Measurements from ENCODE around the gene MTMR3.
A peak's percentile ranks its signal among the peaks of the same experiment; 100 is the strongest.

MTMR3 gene

GRCh38 chr22:30015846-30016245 lies 132.9 kb downstream of the MTMR3 start:
- Histone ChIP-seq H2BK15ac (ENCODE audit: low read depth, poor library complexity, severe bottlenecking) (no peak overlapping the region), H2AK5ac (ENCODE audit: low read length, severe bottlenecking) (no peak overlapping the region), H4K8ac (ENCODE audit: low read length) (no peak overlapping the region), H3K18ac (ENCODE audit: low read depth in 1 of 2, low read length in 2 of 2) (peak overlapping the region in 1 of 2 experiments; percentile 14), H3K27ac (ENCODE audit: low read length, poor library complexity, severe bottlenecking) (peak overlapping the region; percentile 28), H2AFZ (ENCODE audit: low read depth, low read length) (no peak overlapping the region), H3K27me3 (ENCODE audit: control insufficient read depth in 1 of 2, insufficient read depth in 1 of 2, low read length in 2 of 2) (no peaks in the 10 kb centered on the region), H3K4me2 (ENCODE audit: low read length, poor library complexity, severe bottlenecking) (no peak overlapping the region), H3K4me3 (ENCODE audit: insufficient read depth in 1 of 2, low read depth in 1 of 2, low read length in 2 of 2) (no peak overlapping the region), H2BK12ac (ENCODE audit: low read length in 2 of 2) (no peak overlapping the region), H3K23ac (ENCODE audit: low read length in 2 of 2) (peak overlapping the region in 1 of 2 experiments; percentile 74), H3K9me3 (ENCODE audit: control insufficient read depth, low read length) (no peaks in the 10 kb centered on the region), H3K14ac (ENCODE audit: low read length in 2 of 2) (no peak overlapping the region), H3K79me1 (replicated peaks; ENCODE audit: low read length, poor library complexity, severe bottlenecking) (peaks cover 15% of the 10 kb centered on the region), H4K91ac (ENCODE audit: low read length) (no peak overlapping the region), H2BK5ac (ENCODE audit: low read depth, low read length, poor library complexity, severe bottlenecking) (no peak overlapping the region), H2BK120ac (ENCODE audit: low read depth, low read length) (no peak overlapping the region), H3K4me1 (ENCODE audit: control insufficient read depth, insufficient read depth, low read depth, low read length) (peaks cover 11% of the 10 kb centered on the region), H3K4ac (ENCODE audit: low read depth in 1 of 2, low read length in 2 of 2) (no peak overlapping the region), H3K36me3 (ENCODE audit: control insufficient read depth in 1 of 2, insufficient read depth in 2 of 2, low read depth in 1 of 2, low read length in 2 of 2) (peaks cover 63 to 73% of the 10 kb centered on the region in 2 experiments), H3K9ac (ENCODE audit: low read length) (peak overlapping the region; percentile 23)
- DNase-seq = peak; percentile 70
- 65% methylated on average over 1 of the region's 1 CpG for WGBS

GRCh38 chr22:30016596-30016995 lies 133.6 kb downstream of the MTMR3 start:
- peaks cover 69 to 81% of the 10 kb centered on the region in 2 experiments for H3K36me3 ChIP-seq (ENCODE audit: control insufficient read depth in 1 of 2, insufficient read depth in 2 of 2, low read depth in 1 of 2, low read length in 2 of 2)
- no peak overlapping the region for H3K14ac ChIP-seq (ENCODE audit: low read length in 2 of 2)
- H2AK5ac ChIP-seq (ENCODE audit: low read length, severe bottlenecking) = no peak overlapping the region
- no peak overlapping the region for H3K23ac ChIP-seq (ENCODE audit: low read length in 2 of 2)
- H2BK12ac ChIP-seq (ENCODE audit: low read length in 2 of 2) = no peak overlapping the region
- H3K4me1 ChIP-seq (ENCODE audit: control insufficient read depth, insufficient read depth, low read depth, low read length) = peaks cover 11% of the 10 kb centered on the region
- no peak overlapping the region for H3K18ac ChIP-seq (ENCODE audit: low read depth in 1 of 2, low read length in 2 of 2)
- no peaks in the 10 kb centered on the region for H3K9me3 ChIP-seq (ENCODE audit: control insufficient read depth, low read length)
- no peak overlapping the region for H4K91ac ChIP-seq (ENCODE audit: low read length)
- no peak overlapping the region for H2BK120ac ChIP-seq (ENCODE audit: low read depth, low read length)
- no peak overlapping the region for H2BK15ac ChIP-seq (ENCODE audit: low read depth, poor library complexity, severe bottlenecking)
- no peak overlapping the region for H2AFZ ChIP-seq (ENCODE audit: low read depth, low read length)
- DNase-seq = no peak
- peaks cover 20% of the 10 kb centered on the region for H3K79me1 ChIP-seq (replicated peaks; ENCODE audit: low read length, poor library complexity, severe bottlenecking)
- peak overlapping the region; percentile 23 for H3K9ac ChIP-seq (ENCODE audit: low read length)
- H3K27ac ChIP-seq (ENCODE audit: low read length, poor library complexity, severe bottlenecking) = no peak overlapping the region
- H3K27me3 ChIP-seq (ENCODE audit: control insufficient read depth in 1 of 2, insufficient read depth in 1 of 2, low read length in 2 of 2) = no peaks in the 10 kb centered on the region
- 98% methylated on average over 4 of the region's 4 CpGs for WGBS
- no peak overlapping the region for H3K4me3 ChIP-seq (ENCODE audit: insufficient read depth in 1 of 2, low read depth in 1 of 2, low read length in 2 of 2)
- H3K4me2 ChIP-seq (ENCODE audit: low read length, poor library complexity, severe bottlenecking) = no peak overlapping the region
- no peak overlapping the region for H4K8ac ChIP-seq (ENCODE audit: low read length)
- no peak overlapping the region for H3K4ac ChIP-seq (ENCODE audit: low read depth in 1 of 2, low read length in 2 of 2)
- H2BK5ac ChIP-seq (ENCODE audit: low read depth, low read length, poor library complexity, severe bottlenecking) = no peak overlapping the region

GRCh38 chr22:30017375-30018223 lies 134.6 kb downstream of the MTMR3 start:
- no peak overlapping the region for H3K27ac ChIP-seq (ENCODE audit: low read length, poor library complexity, severe bottlenecking)
- H3K9ac ChIP-seq (ENCODE audit: low read length) = peak overlapping the region; percentile 23
- no peak overlapping the region for H3K4me3 ChIP-seq (ENCODE audit: insufficient read depth in 1 of 2, low read depth in 1 of 2, low read length in 2 of 2)
- 96% methylated on average over 4 of the region's 4 CpGs for WGBS
- peaks cover 76 to 83% of the 10 kb centered on the region in 2 experiments for H3K36me3 ChIP-seq (ENCODE audit: control insufficient read depth in 1 of 2, insufficient read depth in 2 of 2, low read depth in 1 of 2, low read length in 2 of 2)
- no peak overlapping the region for H3K14ac ChIP-seq (ENCODE audit: low read length in 2 of 2)
- no peak overlapping the region for H3K23ac ChIP-seq (ENCODE audit: low read length in 2 of 2)
- no peaks in the 10 kb centered on the region for H3K9me3 ChIP-seq (ENCODE audit: control insufficient read depth, low read length)
- no peak overlapping the region for H2AK5ac ChIP-seq (ENCODE audit: low read length, severe bottlenecking)
- no peak overlapping the region for H2BK5ac ChIP-seq (ENCODE audit: low read depth, low read length, poor library complexity, severe bottlenecking)
- H3K4me2 ChIP-seq (ENCODE audit: low read length, poor library complexity, severe bottlenecking) = no peak overlapping the region
- no peak overlapping the region for H2AFZ ChIP-seq (ENCODE audit: low read depth, low read length)
- peaks cover 24% of the 10 kb centered on the region for H3K79me1 ChIP-seq (replicated peaks; ENCODE audit: low read length, poor library complexity, severe bottlenecking)
- H3K18ac ChIP-seq (ENCODE audit: low read depth in 1 of 2, low read length in 2 of 2) = no peak overlapping the region
- H2BK15ac ChIP-seq (ENCODE audit: low read depth, poor library complexity, severe bottlenecking) = no peak overlapping the region
- no peak overlapping the region for H2BK12ac ChIP-seq (ENCODE audit: low read length in 2 of 2)
- H4K8ac ChIP-seq (ENCODE audit: low read length) = peak overlapping the region; percentile 14
- H2BK120ac ChIP-seq (ENCODE audit: low read depth, low read length) = no peak overlapping the region
- no peak for DNase-seq
- H3K4me1 ChIP-seq (ENCODE audit: control insufficient read depth, insufficient read depth, low read depth, low read length) = peaks cover 11% of the 10 kb centered on the region
- no peaks in the 10 kb centered on the region for H3K27me3 ChIP-seq (ENCODE audit: control insufficient read depth in 1 of 2, insufficient read depth in 1 of 2, low read length in 2 of 2)
- no peak overlapping the region for H3K4ac ChIP-seq (ENCODE audit: low read depth in 1 of 2, low read length in 2 of 2)
- no peak overlapping the region for H4K91ac ChIP-seq (ENCODE audit: low read length)

- H3K4me3 ChIP-seq (ENCODE audit: insufficient read depth in 1 of 2, low read depth in 1 of 2, low read length in 2 of 2) = no peak overlapping the region
- H4K8ac ChIP-seq (ENCODE audit: low read length) = no peak overlapping the region
- H3K23ac ChIP-seq (ENCODE audit: low read length in 2 of 2) = no peak overlapping the region
- H2AFZ ChIP-seq (ENCODE audit: low read depth, low read length) = no peak overlapping the region
- H3K4ac ChIP-seq (ENCODE audit: low read depth in 1 of 2, low read length in 2 of 2) = no peak overlapping the region
- peaks cover 11% of the 10 kb centered on the region for H3K4me1 ChIP-seq (ENCODE audit: control insufficient read depth, insufficient read depth, low read depth, low read length)
- DNase-seq = no peak
- WGBS = 94% methylated on average over 9 of the region's 9 CpGs
- no peak overlapping the region for H3K4me2 ChIP-seq (ENCODE audit: low read length, poor library complexity, severe bottlenecking)
- H3K9me3 ChIP-seq (ENCODE audit: control insufficient read depth, low read length) = no peaks in the 10 kb centered on the region
- no peak overlapping the region for H2BK12ac ChIP-seq (ENCODE audit: low read length in 2 of 2)
- H3K18ac ChIP-seq (ENCODE audit: low read depth in 1 of 2, low read length in 2 of 2) = no peak overlapping the region
- H3K27ac ChIP-seq (ENCODE audit: low read length, poor library complexity, severe bottlenecking) = no peak overlapping the region
- no peak overlapping the region for H2AK5ac ChIP-seq (ENCODE audit: low read length, severe bottlenecking)
- H3K14ac ChIP-seq (ENCODE audit: low read length in 2 of 2) = no peak overlapping the region
- no peak overlapping the region for H3K9ac ChIP-seq (ENCODE audit: low read length)
- no peak overlapping the region for H2BK5ac ChIP-seq (ENCODE audit: low read depth, low read length, poor library complexity, severe bottlenecking)
- no peak overlapping the region for H2BK15ac ChIP-seq (ENCODE audit: low read depth, poor library complexity, severe bottlenecking)
- no peaks in the 10 kb centered on the region for H3K27me3 ChIP-seq (ENCODE audit: control insufficient read depth in 1 of 2, insufficient read depth in 1 of 2, low read length in 2 of 2)
- H3K79me1 ChIP-seq (replicated peaks; ENCODE audit: low read length, poor library complexity, severe bottlenecking) = peaks cover 31% of the 10 kb centered on the region
- peaks cover 84 to 89% of the 10 kb centered on the region in 2 experiments for H3K36me3 ChIP-seq (ENCODE audit: control insufficient read depth in 1 of 2, insufficient read depth in 2 of 2, low read depth in 1 of 2, low read length in 2 of 2)
- H4K91ac ChIP-seq (ENCODE audit: low read length) = no peak overlapping the region
- H2BK120ac ChIP-seq (ENCODE audit: low read depth, low read length) = no peak overlapping the region
Measured at GRCh38 chr22:30020511-30020910, 137.5 kb downstream of the MTMR3 start.

Data from mesenchymal stem cell (in vitro differentiated cells and primary cell).